Measurements from ENCODE around the gene GOLGA8G.
"Not testable (repeated sequence)": the region's sequence is repeated elsewhere in the genome, so short reads cannot be mapped to it uniquely, and the experiment has no call there.

Gene GOLGA8G, protein sequence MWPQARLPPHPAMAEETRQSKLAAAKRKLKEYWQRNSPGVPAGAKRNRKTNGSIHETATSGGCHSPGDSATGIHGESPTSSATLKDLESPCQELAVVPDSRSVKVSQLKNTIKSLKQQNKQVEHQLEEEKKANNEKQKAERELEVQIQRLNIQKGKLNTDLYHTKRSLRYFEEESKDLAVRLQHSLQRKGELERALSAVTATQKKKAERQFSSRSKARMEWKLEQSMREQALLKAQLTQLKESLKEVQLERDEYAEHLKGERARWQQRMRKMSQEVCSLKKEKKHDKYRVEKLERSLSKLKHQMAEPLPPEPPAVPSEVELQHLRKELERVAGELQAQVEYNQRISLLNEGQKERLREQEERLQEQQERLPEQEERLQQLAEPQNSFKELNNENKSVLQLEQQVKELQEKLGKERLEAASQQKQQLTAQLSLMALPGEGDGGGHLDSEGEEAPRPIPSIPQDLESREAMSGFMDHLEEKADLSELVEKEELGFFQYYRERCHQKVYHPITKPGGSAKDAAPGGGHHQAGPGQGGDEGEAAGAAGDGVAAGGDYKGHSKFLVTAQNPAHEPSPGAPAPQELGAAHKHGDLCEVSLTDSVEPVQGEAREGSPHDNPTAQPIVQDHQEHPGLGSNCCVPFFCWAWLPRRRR

DNA sequence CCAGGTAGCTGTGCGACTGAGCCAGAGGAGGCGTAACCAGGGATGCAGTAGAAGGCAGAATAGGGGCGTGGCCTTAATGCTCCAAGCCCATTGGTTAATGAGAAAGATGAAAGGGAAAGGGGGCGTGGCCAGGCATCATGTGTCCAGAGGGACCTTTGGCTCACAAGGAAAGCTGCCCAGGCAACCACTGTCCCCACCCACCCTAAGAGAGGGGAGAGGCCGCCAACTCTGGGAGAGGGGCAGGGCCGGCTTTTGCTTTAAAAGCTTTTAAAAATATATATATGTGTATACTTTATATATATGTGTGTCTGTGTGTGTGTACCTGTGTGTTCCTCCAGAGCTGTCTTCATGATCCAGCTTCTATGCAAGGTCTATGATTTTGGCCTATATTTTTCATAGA, at the start of gene GOLGA8G:
TSS of gene GOLGA8G (minus strand) at position 18 of the 400 bp plus-strand sequence. CDS start 62 bp downstream, outside the sequence.
- not testable (repeated sequence) for DNase-seq (ENCODE audit: low read depth)

DNA sequence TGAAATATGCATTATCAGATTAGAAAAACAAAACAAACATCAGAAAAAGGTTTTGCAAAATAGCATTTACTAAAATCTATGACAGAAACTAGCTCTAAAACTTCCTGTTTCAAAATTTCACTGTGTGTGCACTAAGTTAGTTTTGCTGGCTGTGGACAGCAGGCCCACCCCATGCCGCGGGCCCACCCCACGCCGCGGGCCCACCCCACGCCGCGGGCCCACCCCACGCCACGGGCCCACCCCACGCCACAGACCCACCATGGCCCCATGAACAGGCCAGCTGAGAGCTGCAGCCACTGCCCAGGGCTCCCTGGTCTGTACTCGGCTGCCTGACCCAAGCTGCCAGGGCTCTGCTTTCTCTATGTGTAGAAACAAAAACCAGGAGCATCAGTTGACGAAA, 40.6 kb upstream of the GOLGA8G start:
- DNase-seq (ENCODE audit: low read depth) = not testable (repeated sequence)

DNA sequence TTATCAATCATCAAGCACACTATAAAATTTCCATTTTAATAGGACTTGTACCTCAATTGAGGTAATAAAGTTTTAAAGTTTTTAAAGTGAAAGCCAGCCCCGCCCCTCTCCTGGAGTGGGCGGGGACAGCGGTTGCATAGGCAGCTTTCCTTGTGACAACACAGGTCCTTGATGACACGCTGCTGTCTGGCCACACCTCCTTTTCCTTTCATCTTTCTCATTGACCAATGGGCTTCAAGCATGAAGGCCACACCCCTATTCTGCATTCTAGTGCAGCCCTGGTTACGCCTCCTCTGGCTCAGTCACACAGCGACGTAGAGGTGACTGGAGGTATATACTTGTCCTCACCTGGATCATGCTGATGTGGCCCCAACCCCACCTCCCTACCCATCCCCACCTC, 20.5 kb upstream of the GOLGA8G start, which contains the start of gene GOLGA6L25:
TSS of gene GOLGA6L25 (plus strand) at position 301 of the 400 bp plus-strand sequence. CDS start at position 362, 61 bp downstream.
- not testable (repeated sequence) for DNase-seq (ENCODE audit: low read depth)

DNA sequence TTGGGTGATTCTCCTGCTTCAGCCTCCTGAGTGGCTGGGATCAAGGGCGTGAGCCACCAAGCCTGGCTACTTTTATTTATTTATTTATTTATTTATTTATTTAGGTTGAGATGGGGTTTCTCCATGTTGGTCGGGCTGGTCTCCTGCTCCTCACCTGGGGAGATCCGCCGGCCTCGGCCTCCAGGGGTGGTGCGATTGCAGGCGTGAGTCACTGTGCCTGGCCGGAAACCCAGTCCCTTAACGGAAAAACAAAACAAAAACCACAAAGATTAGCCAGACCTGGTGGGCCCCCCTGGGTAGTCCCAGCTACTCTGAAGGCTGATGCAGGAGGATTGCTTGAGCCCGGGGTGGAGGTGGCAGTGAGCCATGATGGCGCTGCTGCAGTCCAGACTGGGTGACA, 17.6 kb downstream of the GOLGA8G start:
- DNase-seq (ENCODE audit: low read depth) = not testable (repeated sequence)

DNA sequence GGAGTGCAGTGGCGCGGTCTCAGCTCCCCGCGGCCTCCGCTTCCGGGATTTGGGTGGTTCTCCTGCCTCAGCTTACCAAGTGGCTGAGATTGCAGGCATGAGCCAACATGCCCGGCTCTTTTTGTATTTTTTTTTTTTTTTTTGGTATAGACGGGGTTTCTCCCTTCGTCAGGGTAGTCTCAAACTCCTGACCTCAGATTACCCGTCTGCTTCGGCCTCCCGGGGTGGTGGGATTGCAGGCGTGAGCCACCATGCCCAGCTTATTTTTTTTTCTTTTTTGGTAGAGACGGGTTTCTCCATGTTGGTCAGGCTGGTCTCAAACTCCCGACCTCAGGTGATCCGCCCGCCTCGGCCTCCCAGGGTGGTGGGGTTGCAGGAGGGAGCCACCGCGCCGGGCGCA, 18.6 kb downstream of the GOLGA8G start:
- DNase-seq (ENCODE audit: low read depth) = not testable (repeated sequence)

DNA sequence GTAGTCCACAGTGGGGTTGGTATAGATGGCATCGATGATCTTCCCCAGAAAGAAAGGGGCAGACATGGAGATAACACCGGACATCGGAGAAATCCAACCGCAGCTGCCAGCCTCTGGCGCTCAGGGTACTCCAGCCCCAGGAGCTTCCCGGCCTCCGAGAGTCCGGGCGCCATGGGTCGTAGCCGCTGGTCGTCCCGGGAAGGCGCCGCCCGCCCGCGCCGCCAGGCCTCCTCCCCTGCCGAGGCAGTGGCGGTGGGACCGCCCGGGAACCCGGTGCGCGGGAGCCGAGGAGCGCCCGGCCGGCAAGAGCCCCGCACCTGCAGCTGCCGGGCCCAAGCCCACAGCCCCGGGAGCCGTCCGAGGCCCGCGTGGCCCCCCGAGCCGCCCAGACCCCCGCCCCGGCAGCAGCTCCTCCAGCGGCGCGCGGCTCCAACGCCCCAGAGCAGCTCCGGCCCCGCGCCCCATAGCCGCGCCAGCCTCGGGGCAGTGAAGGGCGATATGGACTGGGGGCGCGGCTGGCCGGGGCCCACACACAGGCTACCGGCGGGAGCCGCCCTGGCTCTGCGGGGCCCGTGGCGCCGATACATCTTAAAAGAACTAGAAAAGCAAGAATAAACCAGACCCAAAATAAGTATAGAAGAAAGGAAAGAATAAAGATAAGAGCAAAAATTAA, 24.4 kb downstream of the GOLGA8G start:
- DNase-seq (ENCODE audit: low read depth) = not testable (repeated sequence)

DNA sequence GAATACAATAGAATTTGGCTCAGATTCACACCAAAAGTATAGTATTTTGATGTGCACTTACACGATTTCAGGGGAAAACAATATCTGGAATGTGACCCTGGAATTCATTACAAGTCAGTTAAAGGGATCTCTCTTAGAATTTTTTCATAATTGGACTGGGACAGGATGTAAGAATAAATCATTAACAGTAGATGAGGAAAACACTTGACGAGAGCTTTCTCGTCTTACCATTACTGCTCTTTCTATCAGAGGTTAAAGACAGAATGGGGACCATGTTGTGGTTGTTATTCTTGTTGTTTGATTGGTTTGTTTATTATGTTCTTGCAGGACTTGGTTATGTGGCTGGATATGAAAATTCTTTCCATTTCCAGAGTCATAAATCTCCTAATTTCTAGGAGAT, 51.4 kb downstream of the GOLGA8G start:
- DNase-seq (ENCODE audit: low read depth) = not testable (repeated sequence)

Data from EH (cell line).